Activated naive CD8-positive, alpha-beta T cell (primary cell): ENCODE data around the gene SP7.
"Not testable (repeated sequence)": the region's sequence is repeated elsewhere in the genome, so short reads cannot be mapped to it uniquely, and the experiment has no call there.

Source experiments
- H3K27ac Mint-ChIP-seq: one replicate; pipeline ENCODE4 v1.8.0; 2021; ENCODE audit warnings: mixed read lengths
- H3K27me3 Mint-ChIP-seq: one replicate; pipeline ENCODE4 v1.8.0; 2021; ENCODE audit warnings: mixed read lengths
- H3K36me3 Mint-ChIP-seq: one replicate; pipeline ENCODE4 v1.8.0; 2021; ENCODE audit warnings: mixed read lengths
- H3K4me1 Mint-ChIP-seq: one replicate; pipeline ENCODE4 v1.8.0; 2021; ENCODE audit warnings: low read depth, mixed read lengths
- H3K4me3 Mint-ChIP-seq: one replicate; pipeline ENCODE4 v1.8.0; 2021; ENCODE audit warnings: mild to moderate bottlenecking, mixed read lengths
- H3K9me3 Mint-ChIP-seq: one replicate; pipeline ENCODE4 v1.8.0; 2021; ENCODE audit warnings: low read depth, mixed read lengths

The SP7 gene

DNA sequence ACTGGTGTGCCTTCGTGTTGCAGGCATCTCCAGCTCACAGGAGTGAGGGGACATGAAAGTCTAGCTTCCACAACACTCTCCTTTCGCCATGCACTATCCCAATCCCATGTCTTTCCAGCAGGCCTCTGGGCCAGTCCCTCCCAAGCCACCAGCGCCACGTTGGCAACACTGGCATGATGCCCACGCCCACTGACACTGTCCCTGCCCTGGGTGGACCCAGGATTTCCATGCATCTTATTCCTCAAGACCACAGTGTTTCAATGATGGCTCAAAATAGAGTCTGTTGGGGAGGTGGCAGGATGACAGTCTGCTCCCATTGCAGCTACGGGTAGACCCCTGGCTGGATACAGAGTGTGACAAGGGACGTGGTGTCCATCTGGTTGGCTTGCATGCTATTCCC is 2.3 kb downstream of the SP7 start:
- no peaks in the 10 kb centered on the region for H3K9me3 Mint-ChIP-seq
- H3K4me3 Mint-ChIP-seq, result no peak overlapping the region
- no peaks in the 10 kb centered on the region for H3K36me3 Mint-ChIP-seq
- peaks cover 6% of the 10 kb centered on the region for H3K4me1 Mint-ChIP-seq
- peaks cover 18% of the 10 kb centered on the region for H3K27me3 Mint-ChIP-seq
- H3K27ac Mint-ChIP-seq, result no peak overlapping the region

DNA sequence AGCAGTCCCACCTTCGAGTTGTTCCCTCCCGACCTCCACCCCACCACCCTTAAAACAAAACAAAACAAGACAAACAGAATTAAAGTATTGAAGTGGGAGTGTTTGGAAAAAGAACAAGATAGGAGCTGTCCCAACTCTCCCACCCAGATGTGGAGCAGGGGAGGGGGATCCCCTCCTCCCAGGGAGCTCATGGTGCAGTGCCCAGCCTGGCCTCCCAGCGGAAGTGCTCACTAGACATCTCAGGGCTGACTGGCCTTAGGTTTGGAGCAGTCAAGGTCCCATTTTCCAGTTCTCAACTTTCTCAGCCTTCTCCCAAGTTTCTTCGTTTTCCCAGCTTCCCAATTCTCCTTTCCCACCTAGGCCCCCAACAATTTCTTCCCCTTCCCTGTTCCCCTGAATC is 2.9 kb downstream of the SP7 start:
- Mint-ChIP-seq H3K9me3 (no peaks in the 10 kb centered on the region), H3K27ac (no peak overlapping the region), H3K27me3 (peaks cover 18% of the 10 kb centered on the region), H3K4me1 (peaks cover 6% of the 10 kb centered on the region), H3K36me3 (no peaks in the 10 kb centered on the region), H3K4me3 (no peak overlapping the region)

DNA sequence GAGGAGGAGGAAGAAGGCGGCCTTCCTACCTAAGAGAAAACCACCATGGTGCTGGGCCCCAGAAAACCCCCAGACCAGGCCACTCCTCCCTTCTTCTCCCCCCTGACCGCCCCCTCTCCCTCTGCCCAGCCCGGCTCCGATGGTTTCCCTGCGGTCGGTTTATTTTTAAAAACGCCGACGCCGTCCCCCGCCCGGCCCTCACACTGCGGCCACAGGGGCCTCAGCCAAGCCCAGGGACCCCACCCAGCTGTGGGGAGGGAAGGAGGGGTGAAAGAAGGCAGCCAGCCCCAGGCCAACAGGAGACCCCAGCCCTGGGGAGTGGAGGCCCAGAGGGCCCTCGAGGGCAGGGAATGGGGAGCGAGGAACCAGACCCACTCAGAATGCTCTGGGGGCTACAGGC is 3.4 kb downstream of the SP7 start:
- no peak overlapping the region for H3K27ac Mint-ChIP-seq
- no peak overlapping the region for H3K4me3 Mint-ChIP-seq
- H3K9me3 Mint-ChIP-seq, result no peaks in the 10 kb centered on the region
- H3K4me1 Mint-ChIP-seq, result peaks cover 4% of the 10 kb centered on the region
- no peaks in the 10 kb centered on the region for H3K36me3 Mint-ChIP-seq
- peaks cover 16% of the 10 kb centered on the region for H3K27me3 Mint-ChIP-seq

DNA sequence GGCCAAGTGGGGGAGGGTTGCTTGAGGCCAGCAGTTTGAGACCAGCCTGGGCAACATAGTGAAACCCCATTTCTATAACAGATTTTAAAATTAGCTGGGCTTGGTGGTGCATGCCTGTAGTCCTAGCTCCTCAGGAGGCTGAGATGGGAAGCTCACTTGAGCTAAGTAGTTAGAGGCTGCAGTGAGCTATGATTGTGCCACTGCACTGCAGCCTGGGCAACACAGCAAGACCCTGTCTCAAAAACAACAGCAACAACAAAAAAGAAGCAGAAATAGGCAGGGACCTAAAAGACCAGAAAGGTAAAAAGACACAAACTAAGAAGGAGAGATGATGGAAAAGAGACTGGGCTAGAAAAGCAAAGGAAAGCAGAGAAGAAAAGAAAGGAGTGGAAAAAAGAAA is 3.8 kb downstream of the SP7 start:
- not testable (repeated sequence) for H3K4me1 Mint-ChIP-seq, H3K4me3 Mint-ChIP-seq, H3K36me3 Mint-ChIP-seq, H3K27ac Mint-ChIP-seq, H3K9me3 Mint-ChIP-seq
- peaks cover 12% of the 10 kb centered on the region for H3K27me3 Mint-ChIP-seq

DNA sequence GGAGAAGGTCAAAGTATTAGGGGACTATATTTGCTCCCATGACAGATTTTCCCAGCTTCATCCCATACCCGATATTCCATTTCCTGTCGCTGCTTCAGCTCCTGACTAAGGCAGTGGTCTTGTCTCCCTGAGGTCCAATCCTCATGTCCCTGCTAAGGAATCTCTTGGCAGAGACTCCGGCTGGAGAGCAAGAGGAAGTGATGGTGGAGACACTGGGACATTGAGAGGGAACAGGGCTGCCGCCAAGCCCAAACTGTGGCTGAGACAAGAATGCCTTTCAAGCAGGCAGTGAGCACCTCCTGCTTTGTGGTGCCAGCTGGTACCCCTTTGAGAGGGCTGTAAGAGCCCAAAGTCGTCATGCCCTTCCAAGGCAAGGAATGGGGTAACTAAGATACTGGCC is 5.5 kb downstream of the SP7 start:
- Mint-ChIP-seq H3K36me3 (no peaks in the 10 kb centered on the region), H3K4me3 (no peak overlapping the region), H3K9me3 (no peaks in the 10 kb centered on the region), H3K27ac (no peak overlapping the region), H3K4me1 (peaks cover 3% of the 10 kb centered on the region), H3K27me3 (peaks cover 7% of the 10 kb centered on the region)

DNA sequence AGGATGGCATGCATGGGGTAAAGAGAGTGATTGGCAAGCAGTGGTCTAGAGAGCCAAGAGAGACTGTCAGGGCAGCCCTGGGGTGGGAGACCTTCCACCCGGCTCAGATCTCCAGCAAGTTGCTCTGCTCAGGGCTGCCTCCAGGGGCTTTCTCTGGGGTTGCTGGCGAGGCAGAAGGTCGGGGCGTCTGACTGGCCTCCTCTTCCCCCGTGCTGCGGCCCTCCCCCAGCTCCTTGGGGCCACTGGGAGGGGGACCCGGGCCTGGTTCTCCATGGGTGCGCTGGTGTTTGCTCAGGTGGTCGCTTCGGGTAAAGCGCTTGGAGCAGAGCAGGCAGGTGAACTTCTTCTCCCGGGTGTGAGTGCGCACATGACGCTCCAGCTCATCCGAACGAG is 8.1 kb downstream of the SP7 start:
- Mint-ChIP-seq H3K4me3 (no peak overlapping the region), H3K36me3 (no peaks in the 10 kb centered on the region)

DNA sequence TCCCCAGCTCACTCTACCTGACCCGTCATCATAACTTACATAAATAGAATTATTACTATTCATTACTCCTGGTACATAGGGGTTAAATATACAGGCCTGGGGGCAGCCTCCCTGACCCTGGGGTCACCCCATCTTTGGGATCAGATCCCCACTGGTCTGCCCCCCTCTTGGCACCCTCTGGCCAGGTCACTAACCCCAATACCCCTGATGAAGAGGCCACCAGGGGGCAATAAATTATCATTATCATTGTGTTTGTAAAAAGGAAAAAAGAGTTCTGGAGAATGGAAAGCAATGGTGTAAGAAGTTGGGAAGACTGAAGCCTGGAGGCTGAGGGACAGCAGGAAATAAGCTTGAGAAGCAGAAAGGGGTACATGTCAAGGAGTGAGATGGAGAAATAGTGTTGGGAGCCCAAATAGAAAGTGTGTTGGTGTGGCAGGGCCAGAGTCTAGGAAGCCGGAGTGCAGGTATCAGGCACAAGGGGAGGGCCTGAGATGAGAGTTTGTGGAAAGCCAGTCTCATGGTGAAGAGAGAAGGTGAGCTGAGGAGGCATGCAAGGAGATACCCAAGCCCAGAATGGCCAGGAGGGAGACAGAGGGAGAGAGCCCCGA is 8.6 kb downstream of the SP7 start:
- Mint-ChIP-seq H3K4me3 (peak overlapping the region; percentile 17), H3K9me3 (no peaks in the 10 kb centered on the region), H3K27ac (no peak overlapping the region)

More for the DNA sequence above, 8.1 kb downstream of the SP7 start:
- Mint-ChIP-seq H3K27me3 (no peaks in the 10 kb centered on the region), H3K27ac (no peak overlapping the region), H3K9me3 (no peaks in the 10 kb centered on the region), H3K4me1 (peaks cover 17% of the 10 kb centered on the region)

DNA sequence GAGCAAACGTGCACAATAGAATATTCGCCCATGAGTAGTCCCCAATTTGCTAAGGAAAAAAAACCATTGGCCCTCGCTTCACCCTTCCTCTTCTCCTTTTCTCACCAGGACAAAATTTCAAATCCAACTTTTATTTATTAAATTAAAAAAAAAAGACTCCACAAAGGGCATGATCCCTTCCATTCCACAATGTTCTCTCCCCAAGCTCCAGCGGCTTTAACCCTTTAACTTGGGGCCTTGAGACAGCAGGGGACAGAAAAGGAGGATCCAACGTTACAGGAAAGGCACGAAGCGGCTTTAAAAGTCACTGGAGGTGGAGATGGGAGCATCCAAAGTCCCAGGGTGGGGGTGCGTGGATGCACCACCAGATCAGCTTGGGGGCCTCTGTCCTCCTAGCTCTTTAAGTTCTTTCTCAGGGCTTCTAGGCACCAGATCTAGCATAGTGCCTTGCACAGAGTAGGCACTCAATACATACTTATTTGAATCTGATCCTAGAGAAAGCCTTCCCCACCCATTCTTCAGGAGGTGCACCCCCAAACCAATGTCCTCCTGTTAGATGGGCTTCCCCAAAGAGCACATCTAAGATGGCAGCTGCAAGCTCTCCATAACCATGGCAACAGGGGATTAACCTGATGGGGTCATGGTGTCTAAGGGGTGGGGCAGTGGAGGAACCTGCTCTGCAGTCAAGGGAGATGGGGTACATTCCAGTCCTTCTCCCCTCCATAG is 9.5 kb downstream of the SP7 start:
- Mint-ChIP-seq H3K9me3 (no peaks in the 10 kb centered on the region), H3K4me3 (peak overlapping the region; percentile 81), H3K4me1 (peaks cover 24% of the 10 kb centered on the region), H3K27ac (peak overlapping the region; percentile 76), H3K27me3 (no peaks in the 10 kb centered on the region), H3K36me3 (no peaks in the 10 kb centered on the region)

More for the DNA sequence above, 8.6 kb downstream of the SP7 start:
- Mint-ChIP-seq H3K4me1 (peaks cover 21% of the 10 kb centered on the region), H3K27me3 (no peaks in the 10 kb centered on the region), H3K36me3 (no peaks in the 10 kb centered on the region)

DNA sequence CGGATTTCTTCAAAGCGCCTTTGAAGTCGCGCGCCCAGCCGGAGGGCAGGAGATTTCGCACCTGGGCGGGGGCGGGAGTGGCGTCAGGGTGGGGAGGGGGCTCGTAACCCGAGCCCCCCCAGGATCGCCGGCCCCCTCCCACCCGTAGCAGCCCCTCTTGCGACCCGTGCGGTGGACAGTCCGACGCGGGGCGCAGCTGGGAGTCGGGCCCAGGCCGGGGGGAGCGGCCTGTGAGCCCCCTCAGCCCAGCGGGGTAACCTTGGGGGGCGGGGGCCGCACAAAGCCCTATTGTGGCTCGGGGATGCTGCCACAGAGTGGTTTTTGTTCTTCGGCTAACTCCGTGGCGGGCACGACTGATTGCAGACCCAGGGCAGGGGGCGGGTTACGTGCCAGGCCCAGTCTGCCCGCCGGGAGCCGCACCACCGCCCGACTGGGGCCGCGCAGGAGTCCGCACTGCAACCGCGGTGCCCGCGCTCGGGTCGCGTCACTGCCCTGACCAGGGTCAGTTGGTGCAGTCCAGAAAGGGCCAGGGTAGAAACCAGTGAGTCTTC is 10.6 kb downstream of the SP7 start:
- Mint-ChIP-seq H3K4me1 (peaks cover 35% of the 10 kb centered on the region), H3K9me3 (no peaks in the 10 kb centered on the region), H3K27ac (peak overlapping the region; percentile 76), H3K36me3 (no peaks in the 10 kb centered on the region), H3K27me3 (no peaks in the 10 kb centered on the region), H3K4me3 (peak overlapping the region; percentile 81)

DNA sequence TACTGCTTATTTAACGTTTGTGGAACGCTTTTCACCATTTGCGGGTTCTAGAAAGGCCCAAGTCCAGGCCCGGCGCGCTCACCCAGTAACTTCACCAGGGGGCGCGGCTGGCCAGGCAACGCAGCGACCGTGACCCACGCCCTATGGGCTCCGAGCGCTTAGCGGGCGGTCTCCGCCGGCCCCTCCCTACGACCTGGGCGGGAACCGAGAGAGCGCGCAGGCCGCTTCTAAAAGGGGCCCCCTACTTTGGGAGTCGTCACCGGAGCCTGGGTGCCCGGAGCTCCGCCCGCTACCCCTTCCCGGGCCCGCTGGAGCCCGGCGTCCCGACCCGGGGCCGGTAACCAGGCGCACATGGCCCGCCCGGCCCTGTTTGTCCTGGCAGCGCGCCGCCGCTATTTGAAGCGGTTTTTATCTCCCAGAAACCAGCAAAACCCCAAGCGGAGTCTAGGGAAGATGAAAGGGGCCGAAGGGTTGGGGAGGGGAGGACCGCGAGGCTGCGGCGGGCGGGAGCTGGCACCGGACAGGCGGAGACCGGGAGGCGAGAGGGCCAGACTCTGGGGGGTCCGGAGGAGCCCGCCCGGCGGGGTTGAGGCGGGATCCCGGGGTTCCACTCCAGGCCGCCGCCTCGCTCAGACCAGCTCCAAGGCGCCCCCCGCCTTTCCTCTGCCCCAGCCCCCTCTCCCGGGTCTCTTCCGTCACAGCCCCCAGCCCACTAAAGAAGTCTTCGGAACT is 11.2 kb downstream of the SP7 start:
- Mint-ChIP-seq H3K4me3 (peak overlapping the region; percentile 90), H3K36me3 (no peaks in the 10 kb centered on the region), H3K4me1 (peaks cover 39% of the 10 kb centered on the region), H3K27ac (peak overlapping the region; percentile 95), H3K9me3 (no peaks in the 10 kb centered on the region), H3K27me3 (no peaks in the 10 kb centered on the region)

DNA sequence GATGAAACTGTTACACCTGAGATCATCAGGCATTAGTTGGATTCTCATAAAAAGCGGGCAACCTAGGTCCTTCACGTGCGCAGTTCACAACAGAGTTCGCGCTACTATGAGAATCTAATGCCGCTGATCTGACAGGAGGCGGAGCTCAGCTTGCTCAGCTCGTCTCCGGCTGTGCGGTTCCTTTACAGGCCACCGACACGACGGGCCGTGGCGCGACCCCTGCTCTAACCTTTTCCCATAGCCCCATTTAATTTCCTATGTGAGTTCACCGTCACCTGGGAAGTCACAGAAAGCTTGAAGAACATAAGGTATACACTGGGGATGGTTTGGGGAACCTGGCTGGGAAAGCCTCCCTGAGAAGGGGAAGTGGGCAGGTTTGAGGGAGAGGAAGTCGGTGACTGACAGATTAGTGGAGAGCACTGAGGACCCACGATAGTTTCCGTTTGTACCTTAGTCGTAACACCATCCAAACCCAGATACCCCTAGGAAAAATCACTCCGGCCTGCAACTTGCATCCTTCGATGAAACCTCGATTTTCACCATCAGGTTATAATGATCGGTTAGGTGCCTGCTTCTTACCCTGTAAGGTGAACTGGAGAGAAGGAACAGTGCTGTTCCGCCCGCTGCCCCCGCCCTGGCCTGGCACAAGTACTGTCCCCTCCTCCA is 11.9 kb downstream of the SP7 start:
- H3K4me1 Mint-ChIP-seq, result peaks cover 41% of the 10 kb centered on the region
- H3K9me3 Mint-ChIP-seq, result no peaks in the 10 kb centered on the region
- H3K4me3 Mint-ChIP-seq, result peak overlapping the region; percentile 90
- no peaks in the 10 kb centered on the region for H3K36me3 Mint-ChIP-seq
- no peaks in the 10 kb centered on the region for H3K27me3 Mint-ChIP-seq
- H3K27ac Mint-ChIP-seq, result peak overlapping the region; percentile 95

DNA sequence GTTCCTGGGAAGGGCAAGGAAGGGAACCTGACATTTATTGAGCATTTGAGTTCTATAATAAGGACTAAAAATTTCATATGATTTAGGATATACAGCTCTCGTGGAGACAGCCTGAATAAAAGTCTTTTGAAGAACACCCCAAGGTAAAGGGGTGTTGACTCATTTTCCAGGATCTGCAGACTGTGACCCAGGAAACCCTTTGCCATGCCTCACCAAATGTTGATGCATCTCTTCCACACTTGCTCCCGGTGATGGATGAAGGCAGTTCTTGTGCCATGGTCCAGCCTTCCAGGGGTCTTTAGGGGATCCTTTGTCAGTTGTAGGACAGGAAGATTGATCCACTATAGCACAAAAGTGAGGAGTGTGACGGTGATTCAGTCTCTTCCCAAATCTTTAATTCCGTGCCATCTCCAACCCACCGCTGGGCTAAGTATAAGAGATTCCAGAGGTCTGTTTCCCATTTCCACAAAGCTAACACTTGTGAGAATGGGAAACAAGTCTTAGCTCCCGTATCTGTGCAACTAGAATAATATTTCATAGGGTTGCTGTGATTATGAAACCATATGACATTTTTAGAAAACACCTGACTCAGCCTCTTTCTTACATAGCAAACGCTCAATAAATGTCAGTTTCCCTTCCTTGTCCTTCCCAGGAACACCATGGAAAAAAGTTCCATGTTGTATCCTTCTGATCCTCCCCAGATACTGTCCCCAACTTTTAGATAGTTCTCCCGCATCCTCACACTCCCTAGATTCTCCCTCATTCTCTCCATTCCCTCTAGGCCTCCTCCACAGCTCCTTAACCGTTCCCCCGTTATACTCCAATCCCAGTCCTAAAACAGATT is 15.6 kb downstream of the SP7 start:
- peaks cover 5% of the 10 kb centered on the region for H3K36me3 Mint-ChIP-seq
- peak overlapping the region; percentile 98 for H3K27ac Mint-ChIP-seq
- H3K4me3 Mint-ChIP-seq, result peak overlapping the region; percentile 96
- peaks cover 41% of the 10 kb centered on the region for H3K4me1 Mint-ChIP-seq
- H3K9me3 Mint-ChIP-seq, result no peaks in the 10 kb centered on the region
- H3K27me3 Mint-ChIP-seq, result no peaks in the 10 kb centered on the region

DNA sequence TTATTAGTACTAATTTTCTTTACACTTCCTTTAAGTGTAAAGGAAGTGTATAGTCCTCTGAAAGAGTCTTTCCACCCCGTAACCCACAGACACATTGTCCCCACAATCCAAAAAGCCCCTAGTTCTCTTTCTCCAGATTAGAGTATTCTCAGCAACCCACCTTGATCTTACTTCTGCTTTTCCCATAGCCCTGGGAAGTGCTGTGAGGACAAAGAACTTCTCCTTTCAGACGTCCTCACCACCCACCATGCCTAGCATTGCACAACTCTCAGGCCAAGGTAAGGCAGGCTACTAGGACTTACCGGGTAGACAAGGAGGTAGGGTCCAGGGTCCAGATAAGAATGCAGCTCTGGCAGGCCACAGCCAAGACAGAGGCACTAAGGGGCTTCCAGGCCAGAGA is 22.2 kb downstream of the SP7 start:
- Mint-ChIP-seq H3K27ac (no peak overlapping the region), H3K27me3 (no peaks in the 10 kb centered on the region), H3K4me3 (no peak overlapping the region), H3K9me3 (no peaks in the 10 kb centered on the region), H3K4me1 (peaks cover 4% of the 10 kb centered on the region), H3K36me3 (peaks cover 5% of the 10 kb centered on the region)

DNA sequence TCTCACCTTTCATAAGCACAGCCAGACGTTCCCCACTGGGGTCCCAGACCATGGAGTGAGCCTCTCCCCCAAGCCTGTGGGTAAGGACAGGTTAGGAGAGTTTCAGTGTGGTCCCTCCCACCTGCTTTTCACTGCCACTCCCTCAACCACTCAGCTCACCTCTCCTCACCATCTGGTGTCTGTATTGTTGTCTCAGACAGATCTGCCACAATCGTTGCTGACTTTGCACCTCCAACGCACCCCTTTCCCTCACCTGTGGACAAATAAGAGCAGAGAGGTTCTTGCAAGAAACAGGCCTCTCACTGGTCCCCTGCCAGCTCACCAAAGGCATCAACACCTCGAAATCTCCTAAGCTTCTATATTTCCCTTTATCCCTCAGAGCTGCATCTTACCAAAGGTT is 27.9 kb downstream of the SP7 start:
- H3K36me3 Mint-ChIP-seq, result peaks cover 3% of the 10 kb centered on the region
- peaks cover 3% of the 10 kb centered on the region for H3K4me1 Mint-ChIP-seq
- H3K27me3 Mint-ChIP-seq, result no peaks in the 10 kb centered on the region
- H3K9me3 Mint-ChIP-seq, result no peaks in the 10 kb centered on the region
- H3K27ac Mint-ChIP-seq, result peak overlapping the region; percentile 46
- H3K4me3 Mint-ChIP-seq, result no peak overlapping the region
